HG03575 (cell line): Measurements from ENCODE around the gene HBZ.
"Not testable (repeated sequence)": the region's sequence is repeated elsewhere in the genome, so short reads cannot be mapped to it uniquely, and the experiment has no call there.

ENCODE experiments used
- ATAC-seq: cut with Tn5 transposase; IDR thresholded peaks from one replicate; pipeline ENCODE4 v1.9.1; 2021; ENCODE audit not compliant: unreplicated experiment, insufficient number of reproducible peaks, low FRiP score; ENCODE audit errors: extremely low read depth

The HBZ gene

GRCh38 chr16:175011-175949 lies 22.8 kb downstream of the HBZ start:
- no peak for ATAC-seq

GRCh38 chr16:176006-176405 lies 23.6 kb downstream of the HBZ start:
- not testable (repeated sequence) for ATAC-seq

GRCh38 chr16:176477-177382 lies 24.3 kb downstream of the HBZ start, which contains the start of gene HBA1:
Gene HBA1, plus strand, starts transcription at chr16:176680. Its CDS starts 37 bp downstream, at chr16:176717.
- not testable (repeated sequence) for ATAC-seq

- no peak for ATAC-seq
Observed at GRCh38 chr16:177394-177822, 25.0 kb downstream of the HBZ start.

- no peak for ATAC-seq
Observed at GRCh38 chr16:177981-178667, 25.7 kb downstream of the HBZ start.

GRCh38 chr16:178668-179015 lies 26.2 kb downstream of the HBZ start:
- ATAC-seq: no peak

- ATAC-seq: no peak
Observed at GRCh38 chr16:179211-180092, 27.0 kb downstream of the HBZ start.

GRCh38 chr16:180101-180675 lies 27.7 kb downstream of the HBZ start, which contains the start of gene HBQ1:
Gene HBQ1, plus strand, starts transcription at chr16:180459. Its CDS starts 28 bp downstream, at chr16:180487.
- ATAC-seq: no peak

GRCh38 chr16:180681-181564 lies 28.5 kb downstream of the HBZ start:
- ATAC-seq: no peak

GRCh38 chr16:181565-182021 lies 29.1 kb downstream of the HBZ start:
- ATAC-seq: no peak

- ATAC-seq: no peak
Observed at GRCh38 chr16:183005-183404, 30.6 kb downstream of the HBZ start.

- ATAC-seq: no peak
Observed at GRCh38 chr16:185213-185612, 32.8 kb downstream of the HBZ start.

- no peak for ATAC-seq
Observed at GRCh38 chr16:185691-186090, 33.2 kb downstream of the HBZ start.

GRCh38 chr16:187330-187729 lies 34.9 kb downstream of the HBZ start:
- ATAC-seq: no peak

- no peak for ATAC-seq
Observed at GRCh38 chr16:188674-189073, 36.2 kb downstream of the HBZ start.

GRCh38 chr16:189604-190186 lies 37.3 kb downstream of the HBZ start:
- no peak for ATAC-seq

- ATAC-seq: no peak
Observed at GRCh38 chr16:191831-192230, 39.4 kb downstream of the HBZ start.
